ENCODE data around the gene ERLIN1.
"Not testable (repeated sequence)": the region's sequence is repeated elsewhere in the genome, so short reads cannot be mapped to it uniquely, and the experiment has no call there.

ERLIN1 gene

GRCh38 chr10:100131571-100131970, 54.3 kb downstream of the ERLIN1 start:
- DNase-seq = no peak

- DNase-seq = no peak
Observed at GRCh38 chr10:100130831-100131230, 55.0 kb downstream of the ERLIN1 start.

GRCh38 chr10:100129424-100129823, 56.4 kb downstream of the ERLIN1 start:
- DNase-seq = no peak

- no peak for DNase-seq
Observed at GRCh38 chr10:100128951-100129350, 56.9 kb downstream of the ERLIN1 start.

GRCh38 chr10:100125335-100125734, 60.5 kb downstream of the ERLIN1 start:
- DNase-seq = not testable (repeated sequence)

GRCh38 chr10:100124097-100124496, 61.7 kb downstream of the ERLIN1 start:
- no peak for DNase-seq

- no peak for DNase-seq
Observed at GRCh38 chr10:100122780-100123179, 63.0 kb downstream of the ERLIN1 start.

GRCh38 chr10:100120550-100120949, 65.3 kb downstream of the ERLIN1 start:
- no peak for DNase-seq

- DNase-seq = no peak
Observed at GRCh38 chr10:100119726-100120125, 66.1 kb downstream of the ERLIN1 start.

- no peak for DNase-seq
Observed at GRCh38 chr10:100114976-100115770, 70.7 kb downstream of the ERLIN1 start.

- no peak for DNase-seq
Observed at GRCh38 chr10:100114460-100114859, 71.4 kb downstream of the ERLIN1 start.

GRCh38 chr10:100109670-100110069, 76.2 kb downstream of the ERLIN1 start:
- DNase-seq = no peak

GRCh38 chr10:100106865-100107264, 79.0 kb downstream of the ERLIN1 start:
- DNase-seq = no peak

- DNase-seq = no peak
Observed at GRCh38 chr10:100104300-100104699, 81.5 kb downstream of the ERLIN1 start.

- no peak for DNase-seq
Observed at GRCh38 chr10:100103581-100103980, 82.2 kb downstream of the ERLIN1 start.

GRCh38 chr10:100101192-100102076, 84.4 kb downstream of the ERLIN1 start:
- no peak for DNase-seq

- no peak for DNase-seq
Observed at GRCh38 chr10:100100651-100101184, 85.1 kb downstream of the ERLIN1 start.

Data from NCI-H1105 (cell line).